ENCODE measurements around the gene CHRNG.

The CHRNG gene

DNA sequence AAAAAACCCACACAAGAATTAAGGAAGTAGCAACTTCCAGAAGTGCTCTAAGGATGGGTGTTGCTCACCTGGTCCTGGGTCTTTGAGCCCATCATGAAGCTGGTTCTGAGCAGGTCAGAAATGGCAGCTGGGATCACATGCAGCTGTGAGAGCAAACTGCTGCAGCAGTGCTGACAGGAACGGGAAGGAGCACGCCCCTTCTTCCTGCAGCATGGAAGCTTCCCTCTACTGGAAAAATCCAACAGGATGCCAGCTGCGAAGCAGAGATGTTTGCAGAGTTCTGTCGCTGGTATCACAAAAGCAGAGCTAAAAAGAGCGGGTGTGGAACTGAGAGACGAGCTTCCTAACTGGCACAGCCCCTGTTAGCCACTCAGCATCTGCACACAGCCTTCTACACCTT is 44.7 kb downstream of the CHRNG start:
- no peak for DNase-seq

- no peak for DNase-seq
These were observed 47.5 kb downstream of the CHRNG start for GRCh38 chr2:232586943-232587505.

DNA sequence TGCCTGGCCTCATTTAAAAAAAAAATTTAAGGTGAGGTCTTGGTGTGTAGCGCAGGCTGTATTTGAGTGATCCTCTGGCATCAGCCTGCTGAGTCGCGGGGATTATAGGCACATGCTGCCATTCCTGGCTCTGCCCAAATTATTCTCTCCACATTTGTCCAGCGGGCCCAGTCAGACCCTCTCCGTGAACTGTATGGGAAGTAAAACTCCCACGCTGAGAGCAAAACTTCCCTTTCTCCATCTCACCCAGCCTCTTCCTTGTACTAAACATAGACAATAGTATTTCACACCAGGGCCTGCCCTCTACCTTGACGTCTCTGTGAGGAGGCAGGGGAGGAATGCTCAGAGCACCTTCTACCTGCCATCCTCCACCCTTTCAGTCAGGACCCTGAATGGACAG is 48.0 kb downstream of the CHRNG start:
- DNase-seq, result no peak

- no peak for DNase-seq
These were observed 48.5 kb downstream of the CHRNG start for GRCh38 chr2:232588031-232588430.

DNA sequence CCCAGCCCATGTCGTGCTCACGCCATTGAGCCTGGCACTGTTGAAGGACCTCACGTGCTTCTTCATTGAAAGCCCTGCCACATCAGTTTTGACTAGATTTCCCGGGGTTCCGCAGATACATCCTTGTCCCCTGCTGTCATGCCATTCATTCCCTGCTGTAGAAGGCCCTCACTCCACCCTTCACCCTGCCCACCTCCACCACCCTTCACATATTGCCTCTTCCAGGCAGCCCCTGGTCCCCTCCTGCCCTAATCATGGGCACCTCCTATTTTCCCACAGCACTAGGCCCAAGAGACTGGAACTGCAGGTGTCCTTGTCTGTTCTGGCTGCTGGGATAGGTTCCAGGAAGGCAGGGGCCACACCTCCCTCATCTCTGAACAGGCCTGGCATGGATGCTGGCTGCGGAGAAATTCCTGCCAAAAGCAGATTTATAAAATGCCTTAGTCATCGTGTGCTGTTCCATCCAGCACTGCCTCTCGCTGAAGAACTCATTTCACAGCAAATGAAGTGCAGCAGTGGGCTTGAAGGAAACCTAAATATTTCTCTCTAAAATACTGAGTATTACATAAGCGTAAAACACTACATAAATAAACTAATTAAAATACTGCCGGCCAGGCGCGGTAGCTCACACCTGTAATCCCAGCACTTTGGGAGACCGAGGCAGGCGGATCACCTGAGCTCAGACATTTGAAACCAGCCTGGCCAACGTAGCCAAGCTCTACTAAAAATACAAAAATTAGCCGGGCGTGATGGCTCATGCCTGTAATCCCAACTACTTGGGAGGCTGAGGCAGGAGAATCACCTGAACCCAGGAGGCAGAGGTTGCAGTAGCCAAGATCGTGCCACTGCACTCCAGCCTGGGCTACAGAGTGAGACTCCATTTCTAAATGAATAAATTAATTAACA is 49.4 kb downstream of the CHRNG start:
- DNase-seq, result no peak

DNA sequence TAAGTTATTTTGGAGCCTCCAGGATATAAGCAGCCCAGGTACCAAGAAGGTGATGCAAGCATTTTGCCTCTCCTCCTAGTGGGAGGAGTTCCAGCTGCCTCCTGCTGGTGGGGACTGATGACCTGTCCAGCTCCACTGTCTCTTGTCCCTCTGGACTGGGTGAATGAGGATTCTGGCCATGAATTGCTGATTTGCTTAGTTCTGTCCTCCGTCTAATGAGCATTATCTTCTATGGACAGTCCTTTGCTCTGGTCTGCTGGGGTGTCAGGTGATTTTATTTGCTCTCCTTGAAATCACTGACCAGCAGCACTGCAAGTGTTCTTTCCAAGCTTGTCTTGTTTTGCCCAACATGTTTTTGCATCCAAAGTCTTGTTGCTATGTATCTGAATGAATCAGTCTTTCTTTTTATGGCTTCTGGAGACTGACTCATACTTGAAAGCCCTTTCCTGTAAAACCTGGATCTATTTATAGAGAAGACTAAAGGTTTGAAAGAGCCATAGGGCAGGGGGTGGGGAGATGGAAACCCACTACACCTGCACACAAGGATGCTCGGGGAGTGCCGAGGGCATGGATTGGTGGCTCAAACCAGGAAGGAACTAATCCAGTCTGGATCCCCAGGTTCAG is 53.4 kb downstream of the CHRNG start:
- DNase-seq, result no peak

- no peak for DNase-seq
These were observed 54.5 kb downstream of the CHRNG start for GRCh38 chr2:232593982-232594381.

Measured in stimulated activated naive CD4-positive, alpha-beta T cell treated with Interleukin-2 at 50 U/mL for 16 hours (primary cell).